GM12873 (cell line): ENCODE data around the gene LRRC58.

Source experiments
- TF ChIP-seq, protein P1 (sequence below): IDR thresholded peaks from 2 replicates; pipeline ENCODE4 v1.5.1; 2012; ENCODE audit warnings: low read depth, mild to moderate bottlenecking, moderate library complexity, low read length, control low read depth; ENCODE audit not compliant: insufficient read depth; ENCODE audit errors: missing control alignments

Gene LRRC58

DNA sequence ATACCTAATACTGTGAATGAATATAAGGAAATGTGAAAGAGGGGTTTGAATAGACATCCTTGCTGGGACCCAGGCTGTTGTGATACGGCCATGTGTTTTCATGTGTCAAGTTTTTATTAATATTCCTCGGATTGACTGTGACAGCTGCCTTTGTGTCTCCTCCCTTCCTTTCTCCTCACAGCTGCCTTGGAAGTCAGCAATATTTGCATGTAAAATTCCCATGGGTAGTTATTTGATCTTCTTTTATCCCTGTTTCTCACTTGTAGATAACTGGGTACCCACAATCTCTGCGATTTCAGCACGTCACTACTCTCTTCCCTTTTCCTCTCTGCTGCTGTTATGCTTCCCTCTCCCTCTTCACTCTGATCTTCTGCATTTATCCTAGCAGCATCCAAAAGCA, 73.5 kb downstream of the LRRC58 start:
- TF ChIP-seq, protein P1, sequence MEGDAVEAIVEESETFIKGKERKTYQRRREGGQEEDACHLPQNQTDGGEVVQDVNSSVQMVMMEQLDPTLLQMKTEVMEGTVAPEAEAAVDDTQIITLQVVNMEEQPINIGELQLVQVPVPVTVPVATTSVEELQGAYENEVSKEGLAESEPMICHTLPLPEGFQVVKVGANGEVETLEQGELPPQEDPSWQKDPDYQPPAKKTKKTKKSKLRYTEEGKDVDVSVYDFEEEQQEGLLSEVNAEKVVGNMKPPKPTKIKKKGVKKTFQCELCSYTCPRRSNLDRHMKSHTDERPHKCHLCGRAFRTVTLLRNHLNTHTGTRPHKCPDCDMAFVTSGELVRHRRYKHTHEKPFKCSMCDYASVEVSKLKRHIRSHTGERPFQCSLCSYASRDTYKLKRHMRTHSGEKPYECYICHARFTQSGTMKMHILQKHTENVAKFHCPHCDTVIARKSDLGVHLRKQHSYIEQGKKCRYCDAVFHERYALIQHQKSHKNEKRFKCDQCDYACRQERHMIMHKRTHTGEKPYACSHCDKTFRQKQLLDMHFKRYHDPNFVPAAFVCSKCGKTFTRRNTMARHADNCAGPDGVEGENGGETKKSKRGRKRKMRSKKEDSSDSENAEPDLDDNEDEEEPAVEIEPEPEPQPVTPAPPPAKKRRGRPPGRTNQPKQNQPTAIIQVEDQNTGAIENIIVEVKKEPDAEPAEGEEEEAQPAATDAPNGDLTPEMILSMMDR, result no peak

DNA sequence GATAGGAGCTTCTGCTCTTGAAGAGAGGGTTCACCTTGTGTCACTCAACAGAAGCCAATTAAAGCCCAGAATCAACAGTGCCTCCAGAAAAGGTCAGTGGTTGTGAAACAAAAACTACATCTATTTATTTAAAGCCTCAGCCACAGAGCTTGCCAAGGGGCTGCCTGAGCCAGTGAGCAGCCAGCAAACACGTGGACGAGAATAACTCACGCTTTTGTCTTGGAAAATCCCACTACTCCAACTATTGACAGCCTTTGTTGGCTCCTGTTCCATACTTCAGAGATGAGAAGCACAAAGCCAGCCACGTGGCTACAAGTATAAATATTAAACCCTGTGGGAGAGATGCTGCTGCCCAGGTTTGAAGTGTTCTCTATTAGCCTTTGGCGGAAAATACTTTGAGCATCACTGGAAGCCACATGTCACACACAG, 74.4 kb downstream of the LRRC58 start:
- TF ChIP-seq, protein P1, result no peak
